Panc1 (cell line): ENCODE results near the gene TNRC6C. TPM values are rescaled to one million over a fixed set of nuclear protein-coding genes. Genes with fewer than 3 reads are reported as not detected.
"Not testable (repeated sequence)": the region's sequence is repeated elsewhere in the genome, so short reads cannot be mapped to it uniquely, and the experiment has no call there.

Source experiments
- ATAC-seq: fragments of 200-7000 bp; cut with Tn5 transposase; 2 replicates; pipeline ENCODE4 v1.9.1; 2020; ENCODE audit warnings: mild to moderate bottlenecking, moderate library complexity
- BruUV-seq: library from RNA; stranded (reverse); fragments of 400-500 nt; replicated peaks from 2 replicates; lab custom pipeline; 2021; lab: Mats Ljungman, UMichigan
- CTCF ChIA-PET: fragments of 300-600 bp; sonication (Branson Sonifier 250); formaldehyde crosslinking; loops from one replicate; lab custom pipeline; 2022; ENCODE audit warnings: antibody characterized with exemption; lab: Charles Lee
- POLR2A ChIA-PET: fragments of 300-600 bp; sonication (Branson Sonifier 250); formaldehyde crosslinking; loops from one replicate; lab custom pipeline; 2022; ENCODE audit warnings: antibody characterized with exemption; lab: Charles Lee
- DNase-seq: peaks from one replicate; pipeline ENCODE4 v3.0.0-alpha.2; 2010; ENCODE audit warnings: low read depth, low spot score
- H3K27ac ChIP-seq: 2 replicates; pipeline ENCODE4 v1.5.1; 2011; ENCODE audit warnings: mild to moderate bottlenecking, low read length, inconsistent platforms
- H3K27me3 ChIP-seq: fragments of 200-500 bp; sonication (Bioruptor generic); 2 replicates; pipeline ENCODE4 v1.6.0; 2014; ENCODE audit warnings: low read length, inconsistent platforms; ENCODE audit not compliant: control insufficient read depth, insufficient read depth
- H3K36me3 ChIP-seq: fragments of 200-500 bp; sonication (Bioruptor generic); 2 replicates; pipeline ENCODE4 v1.5.1; 2014; ENCODE audit warnings: inconsistent platforms, mild to moderate bottlenecking, low read length, moderate library complexity; ENCODE audit not compliant: control insufficient read depth, insufficient read depth
- H3K4me1 ChIP-seq: 2 replicates; pipeline ENCODE4 v1.5.1; 2011; ENCODE audit warnings: inconsistent platforms, mild to moderate bottlenecking, low read length, moderate library complexity; ENCODE audit not compliant: control insufficient read depth, insufficient read depth
- H3K4me3 ChIP-seq, 2 experiments: 2 replicates each; pipeline ENCODE4 v1.5.1; 2011 to 2012; ENCODE audit warnings: low read depth in 2 of 2, low read length in 2 of 2, mild to moderate bottlenecking in 2 of 2, inconsistent platforms in 1 of 2, moderate library complexity in 1 of 2
- H3K9me3 ChIP-seq: fragments of 200-500 bp; sonication (Bioruptor generic); 2 replicates; pipeline ENCODE4 v1.5.1; 2014; ENCODE audit warnings: low read depth, mild to moderate bottlenecking, inconsistent platforms, low read length, moderate library complexity; ENCODE audit not compliant: control insufficient read depth, insufficient read depth
- POLR2AphosphoS5 ChIP-seq: IDR thresholded peaks from 2 replicates; pipeline ENCODE4 v1.6.1; 2012; ENCODE audit warnings: mild to moderate bottlenecking, low read depth, low read length, moderate library complexity
- SIN3A ChIP-seq: IDR thresholded peaks from 2 replicates; pipeline ENCODE4 v1.6.1; 2012; ENCODE audit warnings: low read depth, mild to moderate bottlenecking, low read length, moderate library complexity, borderline replicate concordance; ENCODE audit not compliant: insufficient read depth
- TCF7L2 ChIP-seq: IDR thresholded peaks from 2 replicates; pipeline ENCODE4 v1.6.1; 2011; ENCODE audit warnings: mild to moderate bottlenecking, low read depth, low read length, inconsistent platforms
- in situ Hi-C: cut with HindIII; loops from 2 replicates; pipeline ENCODE4 v1.10.0; 2016; ENCODE audit warnings: low sequenced_read_pairs, low pct_unique_long_range_greater_than_20kb
- intact Hi-C: fragments of 100-400 bp; cut with micrococcal nuclease; formaldehyde crosslinking; loops from one replicate; pipeline ENCODE4 v1.10.0; 2022; ENCODE audit not compliant: unreplicated experiment
- total RNA-seq: library from RNA; stranded (reverse); gene quantifications from one replicate; pipeline ENCODE4 v1.2.1, GENCODE V29; 2021; ENCODE audit not compliant: unreplicated experiment
- TF ChIP-seq, protein P1 (sequence below), 2 experiments: IDR thresholded peaks; 2 replicates each; pipeline ENCODE4 v1.6.1; 2011 to 2012; ENCODE audit warnings: low read depth in 2 of 2, control low read depth in 1 of 2, low read length in 1 of 2, mild to moderate bottlenecking in 1 of 2, moderate library complexity in 1 of 2; ENCODE audit not compliant: insufficient read depth in 1 of 2
- TF ChIP-seq, protein P2 (sequence below): fragments of 450-650 bp; IDR thresholded peaks from 2 replicates; pipeline ENCODE4 v1.5.1; 2017; ENCODE audit warnings: mild to moderate bottlenecking

Gene TNRC6C
- total RNA-seq, 1 experiment from 2014 or later, result 10.1 TPM

DNA sequence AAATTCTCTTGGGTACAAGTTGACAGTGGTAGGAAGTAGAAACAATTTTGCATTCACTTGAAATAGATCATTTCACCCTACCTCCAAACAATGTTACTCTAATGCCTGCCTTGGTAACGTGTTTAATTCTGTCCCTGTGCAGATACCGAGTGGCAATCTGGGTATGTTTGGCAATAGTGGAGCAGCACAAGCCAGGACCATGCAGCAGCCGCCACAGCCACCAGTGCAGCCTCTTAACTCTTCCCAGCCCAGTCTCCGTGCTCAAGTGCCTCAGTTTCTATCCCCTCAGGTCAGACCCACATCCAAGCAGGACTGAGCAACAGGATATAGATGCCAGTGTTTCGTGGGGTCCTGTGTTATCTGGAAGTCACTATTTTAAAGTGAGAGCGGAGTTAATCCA lies 120.8 kb downstream of the TNRC6C start:
- intact Hi-C loops (no loop called here), in situ Hi-C loops (no loop called here)
- ChIA-PET CTCF (no interaction called here), POLR2A (no interaction called here)
- Histone ChIP-seq H3K27me3 (no peaks in the 10 kb centered on the region), H3K36me3 (no peaks in the 10 kb centered on the region), H3K4me1 (no peaks in the 10 kb centered on the region), H3K27ac (no peak overlapping the region), H3K4me3 (no peak overlapping the region), H3K9me3 (no peaks in the 10 kb centered on the region)
- DNase-seq (no peak), ATAC-seq (no peak)
- BruUV-seq, result no TSS peak
- TF ChIP-seq, protein P1, sequence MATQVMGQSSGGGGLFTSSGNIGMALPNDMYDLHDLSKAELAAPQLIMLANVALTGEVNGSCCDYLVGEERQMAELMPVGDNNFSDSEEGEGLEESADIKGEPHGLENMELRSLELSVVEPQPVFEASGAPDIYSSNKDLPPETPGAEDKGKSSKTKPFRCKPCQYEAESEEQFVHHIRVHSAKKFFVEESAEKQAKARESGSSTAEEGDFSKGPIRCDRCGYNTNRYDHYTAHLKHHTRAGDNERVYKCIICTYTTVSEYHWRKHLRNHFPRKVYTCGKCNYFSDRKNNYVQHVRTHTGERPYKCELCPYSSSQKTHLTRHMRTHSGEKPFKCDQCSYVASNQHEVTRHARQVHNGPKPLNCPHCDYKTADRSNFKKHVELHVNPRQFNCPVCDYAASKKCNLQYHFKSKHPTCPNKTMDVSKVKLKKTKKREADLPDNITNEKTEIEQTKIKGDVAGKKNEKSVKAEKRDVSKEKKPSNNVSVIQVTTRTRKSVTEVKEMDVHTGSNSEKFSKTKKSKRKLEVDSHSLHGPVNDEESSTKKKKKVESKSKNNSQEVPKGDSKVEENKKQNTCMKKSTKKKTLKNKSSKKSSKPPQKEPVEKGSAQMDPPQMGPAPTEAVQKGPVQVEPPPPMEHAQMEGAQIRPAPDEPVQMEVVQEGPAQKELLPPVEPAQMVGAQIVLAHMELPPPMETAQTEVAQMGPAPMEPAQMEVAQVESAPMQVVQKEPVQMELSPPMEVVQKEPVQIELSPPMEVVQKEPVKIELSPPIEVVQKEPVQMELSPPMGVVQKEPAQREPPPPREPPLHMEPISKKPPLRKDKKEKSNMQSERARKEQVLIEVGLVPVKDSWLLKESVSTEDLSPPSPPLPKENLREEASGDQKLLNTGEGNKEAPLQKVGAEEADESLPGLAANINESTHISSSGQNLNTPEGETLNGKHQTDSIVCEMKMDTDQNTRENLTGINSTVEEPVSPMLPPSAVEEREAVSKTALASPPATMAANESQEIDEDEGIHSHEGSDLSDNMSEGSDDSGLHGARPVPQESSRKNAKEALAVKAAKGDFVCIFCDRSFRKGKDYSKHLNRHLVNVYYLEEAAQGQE (IDR thresholded peaks at IDR 0.05; ENCODE audit: insufficient read depth in 1 of 2, low read depth in 2 of 2, low read length in 1 of 2), result no peak
- TF ChIP-seq TCF7L2 (no peak), SIN3A (no peak), POLR2AphosphoS5 (no peak)
- TF ChIP-seq, protein P2, sequence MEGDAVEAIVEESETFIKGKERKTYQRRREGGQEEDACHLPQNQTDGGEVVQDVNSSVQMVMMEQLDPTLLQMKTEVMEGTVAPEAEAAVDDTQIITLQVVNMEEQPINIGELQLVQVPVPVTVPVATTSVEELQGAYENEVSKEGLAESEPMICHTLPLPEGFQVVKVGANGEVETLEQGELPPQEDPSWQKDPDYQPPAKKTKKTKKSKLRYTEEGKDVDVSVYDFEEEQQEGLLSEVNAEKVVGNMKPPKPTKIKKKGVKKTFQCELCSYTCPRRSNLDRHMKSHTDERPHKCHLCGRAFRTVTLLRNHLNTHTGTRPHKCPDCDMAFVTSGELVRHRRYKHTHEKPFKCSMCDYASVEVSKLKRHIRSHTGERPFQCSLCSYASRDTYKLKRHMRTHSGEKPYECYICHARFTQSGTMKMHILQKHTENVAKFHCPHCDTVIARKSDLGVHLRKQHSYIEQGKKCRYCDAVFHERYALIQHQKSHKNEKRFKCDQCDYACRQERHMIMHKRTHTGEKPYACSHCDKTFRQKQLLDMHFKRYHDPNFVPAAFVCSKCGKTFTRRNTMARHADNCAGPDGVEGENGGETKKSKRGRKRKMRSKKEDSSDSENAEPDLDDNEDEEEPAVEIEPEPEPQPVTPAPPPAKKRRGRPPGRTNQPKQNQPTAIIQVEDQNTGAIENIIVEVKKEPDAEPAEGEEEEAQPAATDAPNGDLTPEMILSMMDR, result no peak

DNA sequence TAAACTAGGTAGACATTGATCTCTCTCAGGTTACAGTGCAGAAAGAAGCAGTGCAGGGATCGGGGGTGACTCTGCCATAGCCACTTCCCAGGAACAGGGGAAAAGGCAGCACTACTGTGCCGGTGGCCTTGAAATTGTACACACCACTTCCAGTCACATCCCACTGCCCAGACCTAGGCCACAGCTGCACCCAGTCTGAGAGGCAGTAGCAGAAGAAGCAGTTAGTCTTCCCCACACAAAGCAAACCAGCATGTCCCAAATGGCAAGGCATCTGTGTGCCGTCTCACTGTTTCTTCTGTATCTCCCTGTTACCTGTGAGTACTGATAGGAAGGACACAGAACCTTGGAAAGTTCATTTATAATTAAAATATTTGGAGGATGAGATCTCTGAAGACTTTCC lies 123.0 kb downstream of the TNRC6C start:
- Histone ChIP-seq H3K4me1 (no peaks in the 10 kb centered on the region), H3K4me3 (no peak overlapping the region), H3K27me3 (no peaks in the 10 kb centered on the region), H3K9me3 (no peaks in the 10 kb centered on the region), H3K36me3 (no peaks in the 10 kb centered on the region), H3K27ac (no peak overlapping the region)
- CTCF ChIA-PET, result no interaction called here
- in situ Hi-C loops, result no loop called here
- POLR2A ChIA-PET, result no interaction called here
- ATAC-seq, result no peak
- intact Hi-C loops, result no loop called here
- TF ChIP-seq TCF7L2 (no peak), POLR2AphosphoS5 (no peak), SIN3A (no peak)
- TF ChIP-seq, protein P2, result no peak
- TF ChIP-seq, protein P1 (IDR thresholded peaks at IDR 0.05; ENCODE audit: insufficient read depth in 1 of 2, low read depth in 2 of 2, low read length in 1 of 2), result no peak
- DNase-seq, result no peak
- no TSS peak for BruUV-seq

DNA sequence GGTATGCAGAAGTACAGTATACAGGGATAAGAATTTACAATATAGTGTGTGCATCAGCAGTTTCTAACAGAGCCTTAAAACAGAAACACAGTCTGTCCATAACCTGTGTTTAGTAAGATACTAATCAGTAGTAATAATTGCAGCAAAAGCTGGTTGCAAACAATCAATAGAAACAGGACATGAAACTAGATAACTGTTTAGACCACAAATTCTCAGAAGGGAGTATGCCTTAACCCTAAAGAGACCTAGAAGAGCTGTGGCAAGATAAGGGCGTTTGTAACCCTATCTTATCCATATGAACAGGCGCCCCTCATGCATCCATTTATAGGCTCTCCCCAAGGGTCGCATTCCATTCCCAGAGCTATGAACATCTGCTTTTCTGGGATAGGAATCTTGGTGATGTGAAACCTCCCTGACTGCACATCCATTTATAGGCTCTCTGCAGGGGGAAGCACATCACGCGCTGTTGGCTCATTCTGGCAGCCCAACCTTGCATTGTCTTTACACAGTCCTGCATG lies 123.9 kb downstream of the TNRC6C start:
- CTCF ChIA-PET, ATAC-seq, H3K27me3 ChIP-seq, in situ Hi-C loops, H3K9me3 ChIP-seq, intact Hi-C loops, DNase-seq, H3K4me1 ChIP-seq, H3K27ac ChIP-seq, POLR2A ChIA-PET, BruUV-seq, H3K4me3 ChIP-seq, H3K36me3 ChIP-seq: not testable (repeated sequence)
